GM19351 (cell line): Measurements from ENCODE around the gene OSM.
A peak's percentile ranks its signal among the peaks of the same experiment; 100 is the strongest.

Experiments used
- ATAC-seq: cut with Tn5 transposase; IDR thresholded peaks from one replicate; pipeline ENCODE4 v1.9.1; 2021; ENCODE audit warnings: mild to moderate bottlenecking, moderate library complexity; ENCODE audit not compliant: unreplicated experiment

OSM gene

DNA sequence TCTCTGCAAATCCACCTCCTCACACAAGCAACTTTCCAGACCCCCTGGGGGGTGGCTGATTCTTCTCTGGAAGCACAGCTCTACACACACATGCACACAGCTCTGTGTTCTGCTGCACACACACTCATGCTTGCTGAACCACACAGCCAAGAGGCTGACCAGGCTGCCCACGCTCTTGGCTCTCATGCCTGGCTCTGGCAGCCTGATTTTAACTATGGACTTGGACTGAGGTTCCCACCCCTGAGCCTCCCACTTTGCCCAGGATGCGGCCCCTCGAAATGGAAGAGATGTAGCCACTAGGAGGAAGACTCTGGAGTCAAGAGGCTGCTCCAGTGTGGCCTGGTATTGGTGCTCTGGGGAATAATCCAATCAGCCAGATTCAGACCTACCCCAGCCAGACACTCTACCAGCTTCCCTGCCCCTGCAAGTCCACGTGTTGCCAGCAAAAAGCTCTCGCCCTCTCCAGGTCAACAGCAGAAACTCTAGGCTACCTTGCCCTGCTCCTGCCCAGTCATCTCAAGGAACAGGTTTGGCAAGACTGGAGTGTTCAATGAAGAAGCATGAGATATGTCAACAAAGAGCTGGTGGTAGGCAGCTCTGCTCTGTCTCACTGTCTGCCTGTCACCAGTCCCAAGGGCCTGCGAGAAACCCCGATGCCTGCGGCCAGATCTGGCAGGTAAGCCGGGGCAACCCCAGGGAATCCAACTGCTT lies 31.5 kb upstream of the OSM start:
- ATAC-seq = no peak

- no peak for ATAC-seq
These were observed 30.8 kb upstream of the OSM start for GRCh38 chr22:30297276-30297990.

GRCh38 chr22:30296833-30297232 lies 30.2 kb upstream of the OSM start:
- ATAC-seq = no peak

- ATAC-seq = no peak
These were observed 29.7 kb upstream of the OSM start for GRCh38 chr22:30296324-30296723.

DNA sequence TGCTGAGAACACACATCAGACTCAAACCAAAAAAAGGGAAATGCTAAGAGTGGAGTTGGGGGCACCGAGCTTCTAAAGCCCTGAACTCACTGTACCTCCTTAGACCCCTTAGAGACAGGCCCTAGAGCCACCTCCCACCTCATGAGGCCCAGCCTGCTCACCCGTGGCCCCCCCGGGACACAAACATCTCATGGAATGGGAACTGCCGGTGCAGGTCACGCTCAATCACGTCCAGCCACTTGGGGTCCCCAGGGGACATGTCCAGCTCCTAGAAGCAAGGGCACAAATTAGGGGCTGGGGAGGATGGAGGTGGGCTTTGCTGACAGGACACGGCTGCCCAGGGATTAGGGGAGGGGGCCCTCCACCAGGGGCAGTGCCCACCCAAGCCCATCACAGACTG lies 28.9 kb upstream of the OSM start:
- no peak for ATAC-seq

GRCh38 chr22:30294830-30295229 lies 28.2 kb upstream of the OSM start:
- ATAC-seq = no peak

DNA sequence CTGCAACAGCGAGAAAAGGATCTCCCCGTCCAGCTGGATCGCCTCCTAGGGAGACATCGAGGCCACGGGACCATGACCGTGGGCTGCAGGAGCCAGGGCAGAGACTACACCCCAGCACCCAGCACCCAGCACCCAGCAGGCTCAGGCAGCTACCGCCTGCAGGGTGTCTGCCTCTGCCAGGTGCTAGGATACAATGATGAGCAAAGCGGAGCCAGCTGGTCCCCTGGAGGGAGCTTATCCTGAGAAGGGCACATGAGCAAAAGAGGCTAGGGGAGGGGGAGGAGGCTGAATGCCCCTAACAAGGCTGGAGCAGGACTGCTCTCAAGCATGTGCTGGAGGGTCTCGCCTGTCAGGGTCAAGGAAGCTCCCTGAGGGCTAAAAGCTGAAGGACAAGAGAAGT lies 27.4 kb upstream of the OSM start:
- no peak for ATAC-seq

DNA sequence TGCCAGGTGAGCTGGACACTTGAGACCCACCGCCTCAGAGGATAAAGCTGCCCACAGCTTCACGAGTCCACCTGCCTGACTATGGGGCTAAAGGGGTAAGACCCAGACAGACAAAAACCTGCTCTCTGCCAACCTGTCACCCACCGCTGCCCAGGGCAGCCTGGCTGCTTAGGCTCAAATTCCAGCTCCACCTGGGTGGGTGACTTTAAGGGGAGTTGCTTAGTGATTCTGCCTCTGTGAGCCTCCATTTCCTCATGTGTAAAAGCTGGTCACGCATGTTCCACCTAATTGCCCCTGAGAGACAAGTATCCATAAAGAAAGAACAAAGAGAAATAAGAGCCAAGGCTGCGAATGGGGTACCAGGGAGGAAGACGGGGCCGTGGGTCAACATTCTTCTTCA lies 26.4 kb upstream of the OSM start:
- ATAC-seq = no peak

- ATAC-seq = no peak
These were observed 25.7 kb upstream of the OSM start for GRCh38 chr22:30292069-30292970.

GRCh38 chr22:30291058-30291892 lies 24.6 kb upstream of the OSM start:
- no peak for ATAC-seq

DNA sequence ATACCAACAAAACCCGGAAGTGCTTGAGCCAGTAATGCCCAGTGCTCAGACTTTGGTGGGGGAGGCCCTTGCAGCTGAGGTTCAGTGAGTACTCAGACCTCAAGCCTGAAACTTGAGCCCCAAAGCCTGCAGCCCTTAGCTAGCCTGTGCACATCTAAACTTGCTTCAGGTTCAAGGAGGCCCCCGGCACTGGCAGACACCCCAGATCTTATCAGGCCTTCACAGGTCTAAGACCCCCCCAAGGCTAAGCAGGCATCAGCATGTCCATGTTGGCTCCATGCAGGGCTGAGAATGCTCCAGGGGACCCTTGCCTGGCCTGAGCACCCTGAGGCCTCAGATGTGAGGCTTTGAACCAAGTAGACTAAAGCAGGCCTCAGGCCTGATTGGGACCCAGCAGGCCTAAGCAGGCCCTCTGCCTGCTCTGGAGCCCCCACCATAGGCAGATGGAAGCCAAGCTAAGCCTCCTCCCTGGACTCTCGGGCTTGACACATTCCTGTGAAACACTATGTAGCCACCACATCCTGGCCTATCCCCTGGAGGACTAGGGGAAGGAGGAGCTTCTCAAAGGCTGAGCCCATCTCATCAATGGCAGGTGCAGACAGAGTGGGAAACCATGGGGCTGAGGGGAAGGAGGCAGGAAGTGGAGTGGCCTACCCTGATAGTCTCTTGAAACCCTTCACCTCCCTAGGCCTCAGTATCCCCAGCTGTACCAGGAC lies 23.8 kb upstream of the OSM start:
- ATAC-seq = no peak

DNA sequence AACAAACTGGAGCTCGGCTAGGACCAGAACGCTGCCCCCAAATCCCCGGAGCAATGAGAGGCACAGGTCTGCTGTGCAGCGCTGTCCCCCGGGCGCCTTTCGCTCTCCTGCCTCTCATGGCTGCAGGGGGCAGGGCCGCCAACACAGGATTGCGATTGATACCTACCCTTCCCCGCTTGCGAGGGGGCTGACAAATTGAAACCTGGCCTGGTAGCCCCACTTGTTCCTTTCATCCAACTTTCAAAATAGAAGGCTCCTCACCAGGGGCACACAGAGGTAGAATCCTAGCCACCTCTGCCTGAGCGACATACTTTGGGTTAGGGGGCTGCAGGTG lies 23.3 kb upstream of the OSM start:
- ATAC-seq = no peak

- peak; percentile 67 for ATAC-seq
These were observed 22.7 kb upstream of the OSM start, which contains the start of gene CASTOR1 for GRCh38 chr22:30289141-30289979. Gene CASTOR1 (minus strand): TSS chr22:30289505. CDS start chr22:30289497, 8 bp downstream.

DNA sequence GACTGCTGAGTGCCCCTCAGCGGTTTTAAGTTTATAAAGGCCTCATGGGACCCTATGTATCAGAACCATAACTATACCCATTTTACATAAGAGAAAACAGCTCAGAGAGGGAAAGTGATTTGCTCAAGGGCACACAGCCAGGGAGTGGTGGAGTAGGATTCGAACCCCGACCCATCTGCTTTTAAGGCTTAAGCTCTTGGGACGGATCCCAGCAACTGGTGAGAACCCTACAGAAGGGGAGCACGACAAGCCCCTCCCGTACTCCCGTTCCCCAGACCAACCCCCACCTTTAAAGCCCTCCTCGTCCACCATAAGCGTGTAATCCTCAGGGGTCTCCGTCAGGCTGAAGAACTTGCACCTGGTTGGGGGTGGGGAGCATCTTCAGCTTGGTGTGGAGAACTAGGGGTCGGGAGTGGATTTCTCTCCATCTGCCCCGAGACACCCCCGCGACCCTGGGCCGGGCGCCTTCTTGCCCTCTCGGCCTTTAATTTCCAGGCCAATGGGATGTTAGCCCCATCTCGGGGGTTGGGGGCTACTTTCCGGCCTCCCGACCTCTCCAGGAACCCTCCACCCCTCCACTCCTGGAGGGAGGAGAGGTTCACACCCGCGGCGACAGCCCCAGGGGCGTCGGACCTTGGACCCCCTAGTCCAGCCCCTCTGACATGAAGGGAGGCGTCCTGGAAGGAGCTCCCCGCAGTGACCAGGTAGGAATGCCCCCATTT lies 21.9 kb upstream of the OSM start:
- ATAC-seq = no peak

DNA sequence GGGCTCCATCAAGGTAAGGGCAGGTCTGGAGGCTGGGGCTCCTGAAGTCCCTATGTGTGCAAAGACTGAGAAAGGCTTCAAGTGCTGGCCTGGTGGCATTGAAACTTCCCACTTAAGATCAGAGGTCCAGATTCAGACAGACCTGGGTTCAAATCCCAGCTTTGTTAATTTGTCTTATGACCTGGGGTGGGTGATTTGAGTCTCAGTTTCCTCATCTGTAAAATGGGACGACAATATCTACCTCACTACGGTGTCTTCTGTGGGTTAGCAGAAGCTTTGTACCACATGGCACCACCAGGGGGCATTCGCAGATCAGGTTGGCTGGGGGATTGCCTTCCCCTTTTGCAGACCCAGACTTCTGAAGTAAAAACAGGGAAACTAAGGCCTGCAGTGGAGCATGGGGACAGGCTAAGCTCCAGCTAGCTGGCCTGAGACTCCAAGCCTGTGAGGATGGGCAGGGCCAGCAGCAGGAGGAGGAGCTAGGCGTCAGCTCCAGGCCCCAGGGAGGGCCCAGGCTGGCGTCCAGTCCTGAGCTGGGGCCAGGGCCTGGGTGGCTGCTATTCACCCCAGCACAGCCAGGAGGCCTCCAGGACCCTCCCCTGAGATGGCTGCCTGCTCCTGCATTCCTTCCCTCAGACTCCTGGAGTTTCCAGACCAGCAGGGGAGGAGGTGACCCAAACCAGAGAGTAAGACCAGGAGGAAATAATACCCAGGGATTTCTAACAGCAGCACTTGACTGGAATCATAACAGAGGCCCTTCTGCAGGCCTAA lies 21.2 kb upstream of the OSM start:
- ATAC-seq = no peak

- no peak for ATAC-seq
These were observed 20.4 kb upstream of the OSM start for GRCh38 chr22:30286813-30287647.

DNA sequence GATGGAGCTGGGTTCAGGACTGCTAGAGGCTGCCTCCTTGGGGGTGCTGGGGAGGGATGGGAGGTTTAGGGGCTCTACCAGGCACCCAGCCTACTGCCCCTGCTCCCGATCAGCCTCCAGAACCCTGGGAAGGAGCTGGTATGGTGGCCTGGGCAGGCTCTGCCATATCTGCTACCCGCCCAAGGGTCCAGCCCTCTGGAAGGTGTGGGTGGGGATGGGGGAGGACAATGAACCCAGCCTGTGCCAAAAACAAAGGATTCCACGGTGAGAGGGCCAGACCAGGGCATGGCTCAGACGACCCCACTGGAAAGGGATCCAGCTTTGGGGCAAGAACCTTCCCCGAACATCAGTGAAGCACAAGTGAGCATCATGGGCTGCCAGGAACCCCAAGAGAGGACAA lies 19.7 kb upstream of the OSM start:
- ATAC-seq = no peak
